ENCODE results near the gene AARS1.
"Not testable (repeated sequence)": the region's sequence is repeated elsewhere in the genome, so short reads cannot be mapped to it uniquely, and the experiment has no call there.

AARS1 gene

GRCh38 chr16:70270176-70270575 lies 19.1 kb downstream of the AARS1 start:
- DNase-seq = no peak

- DNase-seq = no peak
Observed at GRCh38 chr16:70269471-70269870, 19.8 kb downstream of the AARS1 start.

GRCh38 chr16:70267922-70268321 lies 21.4 kb downstream of the AARS1 start:
- not testable (repeated sequence) for DNase-seq

GRCh38 chr16:70267516-70267915 lies 21.8 kb downstream of the AARS1 start:
- no peak for DNase-seq

- not testable (repeated sequence) for DNase-seq
Observed at GRCh38 chr16:70259903-70260302, 29.4 kb downstream of the AARS1 start.

GRCh38 chr16:70258946-70259345 lies 30.4 kb downstream of the AARS1 start:
- DNase-seq = no peak

GRCh38 chr16:70258065-70258464 lies 31.2 kb downstream of the AARS1 start:
- DNase-seq = no peak

GRCh38 chr16:70257391-70257790 lies 31.9 kb downstream of the AARS1 start:
- DNase-seq = no peak

GRCh38 chr16:70255574-70255973 lies 33.7 kb downstream of the AARS1 start:
- DNase-seq = no peak

GRCh38 chr16:70254965-70255286 lies 34.4 kb downstream of the AARS1 start:
- no peak for DNase-seq

GRCh38 chr16:70254180-70254964 lies 34.9 kb downstream of the AARS1 start:
- no peak for DNase-seq

- DNase-seq = no peak
Observed at GRCh38 chr16:70253291-70254106, 35.8 kb downstream of the AARS1 start.

- DNase-seq = no peak
Observed at GRCh38 chr16:70252355-70252988, 36.8 kb downstream of the AARS1 start.

GRCh38 chr16:70251629-70252354 lies 37.5 kb downstream of the AARS1 start, which contains the start of gene EXOSC6:
Gene EXOSC6, minus strand, starts transcription at chr16:70251940. Its CDS starts 40 bp downstream, at chr16:70251900.
- DNase-seq = peak; percentile 85

- no peak for DNase-seq
Observed at GRCh38 chr16:70250748-70251628, 38.3 kb downstream of the AARS1 start.

- not testable (repeated sequence) for DNase-seq
Observed at GRCh38 chr16:70249697-70250096, 39.6 kb downstream of the AARS1 start.

- not testable (repeated sequence) for DNase-seq
Observed at GRCh38 chr16:70238773-70239172, 50.5 kb downstream of the AARS1 start.

- DNase-seq = not testable (repeated sequence)
Observed at GRCh38 chr16:70231831-70232230, 57.5 kb downstream of the AARS1 start.

GRCh38 chr16:70226024-70226423 lies 63.3 kb downstream of the AARS1 start:
- not testable (repeated sequence) for DNase-seq

- DNase-seq = not testable (repeated sequence)
Observed at GRCh38 chr16:70225430-70225829, 63.9 kb downstream of the AARS1 start.

- DNase-seq = not testable (repeated sequence)
Observed at GRCh38 chr16:70224645-70225044, 64.7 kb downstream of the AARS1 start.
